Left ventricle myocardium inferior (tissue), 1 donor: ENCODE data around the gene SMCHD1. TPM values are rescaled to one million over a fixed set of nuclear protein-coding genes. Genes with fewer than 3 reads are reported as not detected.

Experiments
- DNase-seq: peaks from one replicate; pipeline ENCODE4 v3.0.0-alpha.2; 2020
- H3K27ac ChIP-seq: fragments of 200-600 bp; replicated peaks from 2 replicates; pipeline ENCODE4 v1.8.0; 2021
- H3K27me3 ChIP-seq: fragments of 200-600 bp; 2 replicates; pipeline ENCODE4 v1.8.0; 2021; ENCODE audit warnings: low read depth
- H3K36me3 ChIP-seq: fragments of 200-600 bp; 2 replicates; pipeline ENCODE4 v1.8.0; 2021
- H3K4me1 ChIP-seq: fragments of 200-600 bp; 2 replicates; pipeline ENCODE4 v1.8.0; 2021
- H3K4me3 ChIP-seq: fragments of 200-600 bp; 2 replicates; pipeline ENCODE4 v1.8.0; 2021; ENCODE audit warnings: mild to moderate bottlenecking, moderate library complexity
- H3K9me3 ChIP-seq: fragments of 200-600 bp; replicated peaks from 2 replicates; pipeline ENCODE4 v1.8.0; 2021
- CTCF ChIP-seq: fragments of 200-600 bp; IDR thresholded peaks from 2 replicates; pipeline ENCODE4 v1.8.0; 2021; ENCODE audit warnings: antibody characterized with exemption, mild to moderate bottlenecking, borderline replicate concordance
- intact Hi-C: fragments of 100-400 bp; cut with micrococcal nuclease; formaldehyde crosslinking; loops from one replicate; pipeline ENCODE4 v1.11.0; 2022
- total RNA-seq: library from RNA; stranded (reverse); fragmentation: NEBNext Ultra II Directional; extraction: Animal tissue kit (Norgen Biotek cat#: 25700); gene quantifications from one replicate; pipeline ENCODE4 v1.2.1, GENCODE V29; 2021
- donor health status: DM: no; HTN: yes; CAD: no; lungs with severe emphysema.

Gene SMCHD1
- total RNA-seq, 1 donor from 2014 or later, result 26.6 TPM

GRCh38 chr18:2814928-2815327, 159.4 kb downstream of the SMCHD1 start:
- TF ChIP-seq CTCF, result no peak

GRCh38 chr18:2818281-2818680, 162.8 kb downstream of the SMCHD1 start:
- no peak overlapping the region for H3K27ac ChIP-seq
- no peaks in the 10 kb centered on the region for H3K4me1 ChIP-seq
- H3K9me3 ChIP-seq, result peaks cover 43% of the 10 kb centered on the region
- H3K27me3 ChIP-seq, result no peaks in the 10 kb centered on the region
- no peak overlapping the region for H3K4me3 ChIP-seq
- intact Hi-C loops, result no loop called here
- no peak for DNase-seq
- no peak for TF ChIP-seq CTCF
- no peaks in the 10 kb centered on the region for H3K36me3 ChIP-seq

More at GRCh38 chr18:2814928-2815327, 159.4 kb downstream of the SMCHD1 start:
- H3K27ac ChIP-seq, result no peak overlapping the region
- no peaks in the 10 kb centered on the region for H3K4me1 ChIP-seq
- DNase-seq, result no peak
- intact Hi-C loops, result no loop called here
- no peak overlapping the region for H3K4me3 ChIP-seq
- no peaks in the 10 kb centered on the region for H3K36me3 ChIP-seq
- H3K9me3 ChIP-seq, result peaks cover 73% of the 10 kb centered on the region
- no peaks in the 10 kb centered on the region for H3K27me3 ChIP-seq

GRCh38 chr18:2821695-2822094, 166.2 kb downstream of the SMCHD1 start:
- TF ChIP-seq CTCF, result no peak
- Histone ChIP-seq H3K4me1 (peaks cover 3% of the 10 kb centered on the region), H3K27ac (no peak overlapping the region), H3K4me3 (no peak overlapping the region), H3K36me3 (no peaks in the 10 kb centered on the region), H3K9me3 (peaks cover 25% of the 10 kb centered on the region), H3K27me3 (no peaks in the 10 kb centered on the region)
- DNase-seq, result no peak
- intact Hi-C loops, result no loop called here

GRCh38 chr18:2822213-2822921, 166.8 kb downstream of the SMCHD1 start:
- intact Hi-C loops, result no loop called here
- Histone ChIP-seq H3K4me3 (no peak overlapping the region), H3K27ac (no peak overlapping the region), H3K36me3 (no peaks in the 10 kb centered on the region), H3K27me3 (no peaks in the 10 kb centered on the region), H3K9me3 (peaks cover 21% of the 10 kb centered on the region), H3K4me1 (peaks cover 8% of the 10 kb centered on the region)
- TF ChIP-seq CTCF, result no peak
- no peak for DNase-seq

- no peak for TF ChIP-seq CTCF
- Histone ChIP-seq H3K4me3 (no peak overlapping the region), H3K36me3 (no peaks in the 10 kb centered on the region), H3K27ac (no peak overlapping the region), H3K4me1 (peaks cover 8% of the 10 kb centered on the region), H3K9me3 (peaks cover 13% of the 10 kb centered on the region), H3K27me3 (no peaks in the 10 kb centered on the region)
- intact Hi-C loops, result no loop called here
- no peak for DNase-seq
These were observed 167.7 kb downstream of the SMCHD1 start for GRCh38 chr18:2823202-2823601.
